ENCODE data around the gene PPP1R1C.

The PPP1R1C gene

GRCh38 chr2:182064019-182064778 lies 78.5 kb downstream of the PPP1R1C start:
- DNase-seq, result peak; percentile 56

DNA sequence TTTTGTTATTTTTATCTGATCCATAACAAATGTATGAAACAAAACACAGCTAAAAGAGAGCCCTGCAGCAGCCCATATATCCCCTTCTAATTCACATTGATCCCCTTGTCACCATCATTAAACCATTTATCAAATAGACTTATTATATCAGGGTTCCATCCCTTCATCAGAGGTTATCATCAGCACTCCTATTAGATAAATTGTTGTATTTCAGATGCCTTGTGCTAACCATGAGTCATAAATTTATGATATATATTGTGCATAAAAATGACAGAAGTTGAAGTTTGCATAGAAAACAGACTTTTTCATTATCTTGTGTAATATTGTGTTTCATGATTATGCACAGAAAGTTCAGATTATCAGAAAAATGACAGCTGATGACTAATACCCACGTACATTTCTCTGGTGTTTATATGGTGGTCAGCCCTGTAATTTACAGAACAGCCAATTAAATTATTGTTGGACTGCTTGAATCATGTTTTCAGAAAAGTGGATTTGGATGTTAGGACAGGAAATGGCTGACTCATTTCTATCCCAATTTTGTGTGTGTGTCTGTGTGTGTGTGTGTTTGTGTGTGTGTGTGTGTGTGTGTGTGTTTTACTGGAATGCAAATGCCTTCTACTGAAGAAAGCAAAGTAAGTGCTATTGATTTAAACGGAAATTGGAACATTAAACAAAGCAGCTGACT lies 80.9 kb downstream of the PPP1R1C start:
- no peak for DNase-seq

- no peak for DNase-seq
These were observed 81.7 kb downstream of the PPP1R1C start for GRCh38 chr2:182067393-182067792.

GRCh38 chr2:182068811-182069210 lies 83.2 kb downstream of the PPP1R1C start:
- no peak for DNase-seq

DNA sequence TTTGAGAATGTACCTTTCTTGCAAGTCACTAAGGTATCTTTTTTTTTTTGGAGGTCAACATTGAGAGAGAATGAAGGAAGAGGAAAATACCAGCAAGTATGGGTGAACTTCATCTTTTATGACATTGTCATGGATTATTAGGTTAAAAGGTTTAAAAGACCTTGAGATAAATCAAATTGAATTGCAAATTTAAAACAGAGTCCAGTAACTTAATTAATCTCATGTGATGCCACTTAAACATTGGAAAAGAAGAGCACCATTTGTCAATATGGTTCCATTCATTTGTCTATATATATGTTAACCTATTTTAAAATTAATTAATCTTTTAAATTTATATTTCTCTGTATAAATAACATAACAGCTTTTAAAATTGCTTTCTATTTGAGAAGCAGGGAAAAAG lies 83.8 kb downstream of the PPP1R1C start:
- no peak for DNase-seq

- DNase-seq, result no peak
These were observed 84.3 kb downstream of the PPP1R1C start for GRCh38 chr2:182069908-182070307.

DNA sequence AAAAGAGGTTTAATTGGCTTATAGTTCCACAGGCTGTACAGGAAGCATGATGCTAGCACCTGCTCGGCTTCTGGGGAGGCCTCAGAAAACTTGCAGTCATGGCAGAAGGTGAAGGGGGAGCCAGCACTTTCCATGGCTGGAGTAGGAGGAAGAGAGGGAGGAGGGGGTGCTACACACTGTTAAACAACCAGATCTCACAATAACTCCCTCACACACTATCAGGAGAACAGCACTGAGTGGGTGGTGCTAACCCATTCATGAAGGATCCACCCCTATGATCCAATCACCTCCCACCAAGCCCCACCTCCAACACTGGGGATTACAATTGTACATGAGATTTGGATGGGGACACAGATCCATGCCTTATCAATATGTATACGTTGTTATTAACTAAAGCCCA lies 85.1 kb downstream of the PPP1R1C start:
- no peak for DNase-seq

GRCh38 chr2:182072861-182073260 lies 87.2 kb downstream of the PPP1R1C start:
- no peak for DNase-seq

DNA sequence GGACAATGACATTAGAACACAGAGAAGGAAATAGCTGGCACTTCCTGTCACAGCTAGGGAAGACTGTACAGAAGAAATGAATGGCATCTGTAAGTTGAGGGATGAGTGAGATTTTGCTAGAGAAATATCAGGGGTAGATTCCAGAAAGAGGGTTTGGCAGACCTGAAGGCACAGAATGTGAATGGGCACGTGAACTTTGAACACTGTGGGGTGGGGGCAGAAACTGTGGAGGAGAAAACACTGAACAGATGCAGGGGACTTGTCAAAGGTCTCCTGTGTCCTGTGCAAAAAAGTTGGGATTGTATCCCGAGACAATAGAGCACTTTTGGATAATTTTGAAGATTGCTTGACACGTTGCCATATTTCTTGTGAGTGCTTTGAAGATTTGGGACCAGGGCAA lies 88.0 kb downstream of the PPP1R1C start:
- DNase-seq, result no peak

GRCh38 chr2:182077023-182077422 lies 91.4 kb downstream of the PPP1R1C start:
- DNase-seq, result no peak

GRCh38 chr2:182077448-182078142 lies 91.9 kb downstream of the PPP1R1C start:
- DNase-seq, result no peak

- DNase-seq, result no peak
These were observed 93.4 kb downstream of the PPP1R1C start for GRCh38 chr2:182078988-182079602.

GRCh38 chr2:182080493-182080892 lies 94.8 kb downstream of the PPP1R1C start:
- no peak for DNase-seq

DNA sequence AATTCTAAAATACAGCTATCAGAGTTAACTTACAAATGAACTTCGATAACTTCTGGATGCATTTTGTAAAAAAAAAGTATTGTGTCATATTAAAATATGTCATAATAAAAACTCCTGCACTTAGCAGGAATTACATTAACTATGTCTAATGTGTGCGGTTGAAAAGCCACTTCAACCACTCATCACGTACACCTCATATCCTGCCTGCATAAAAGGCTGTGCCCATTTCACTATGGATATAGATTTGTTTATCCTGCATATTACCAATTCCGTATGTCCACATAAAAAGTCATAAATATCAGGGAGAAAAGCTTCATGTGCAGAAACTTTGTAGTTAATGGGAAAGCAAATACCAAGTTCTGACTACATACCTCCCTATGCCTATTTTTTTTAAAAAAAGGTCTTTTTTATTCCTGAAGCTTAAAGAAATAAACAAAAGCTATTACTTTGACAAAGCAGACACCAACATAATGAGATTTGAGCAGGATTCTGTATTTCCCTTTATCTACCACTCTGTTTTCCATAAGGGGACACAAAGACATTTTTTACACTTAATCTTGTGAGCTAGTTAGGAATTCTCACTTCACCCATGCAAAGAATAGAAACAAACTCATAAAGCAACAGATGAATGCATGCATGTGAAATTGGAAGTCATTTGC lies 96.1 kb downstream of the PPP1R1C start:
- no peak for DNase-seq

- DNase-seq, result no peak
These were observed 103.1 kb downstream of the PPP1R1C start for GRCh38 chr2:182088681-182089320.

DNA sequence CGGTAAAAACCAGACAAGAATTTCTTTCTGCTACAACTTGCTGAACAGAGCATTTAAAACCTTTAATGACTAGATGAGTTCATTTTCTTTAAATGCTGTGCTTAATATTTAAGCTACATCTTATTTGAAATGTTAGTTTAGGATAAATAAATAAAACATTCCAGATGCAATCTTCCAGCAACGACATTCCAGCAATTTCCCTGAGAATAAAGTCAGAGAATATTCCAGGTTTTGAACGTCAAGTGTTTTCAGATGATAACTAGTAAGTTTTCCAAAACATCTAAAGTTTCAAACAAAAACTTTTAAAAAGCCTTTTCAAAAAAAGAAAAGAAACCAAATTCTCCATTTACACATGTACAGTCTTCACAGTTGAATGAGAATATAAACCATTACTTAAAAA lies 104.8 kb downstream of the PPP1R1C start:
- DNase-seq, result no peak

- DNase-seq, result no peak
These were observed 112.0 kb downstream of the PPP1R1C start for GRCh38 chr2:182097571-182098164.

GRCh38 chr2:182098648-182099047 lies 113.0 kb downstream of the PPP1R1C start:
- no peak for DNase-seq

GRCh38 chr2:182101263-182101662 lies 115.6 kb downstream of the PPP1R1C start:
- no peak for DNase-seq

- DNase-seq, result no peak
These were observed 117.9 kb downstream of the PPP1R1C start for GRCh38 chr2:182103526-182103925.

GRCh38 chr2:182110347-182110746 lies 124.7 kb downstream of the PPP1R1C start:
- no peak for DNase-seq

DNA sequence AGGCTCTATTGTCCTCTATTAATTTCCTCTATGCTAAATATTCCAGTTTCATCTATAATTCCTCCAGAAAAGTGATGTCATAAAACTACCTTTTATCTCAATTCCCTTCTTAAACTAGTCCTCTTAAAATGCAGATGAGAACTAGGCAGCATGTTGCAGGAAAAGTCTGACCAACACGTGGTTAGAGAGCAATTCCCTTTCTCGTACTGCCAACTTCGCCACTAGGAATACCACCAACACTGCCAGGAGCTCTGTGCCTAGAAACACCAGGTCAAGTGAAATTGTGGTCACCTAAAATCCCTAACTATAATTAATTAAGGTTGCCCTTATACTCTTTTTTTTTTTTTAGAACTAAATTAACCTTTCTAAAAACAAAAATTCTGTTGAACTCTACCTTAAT lies 127.7 kb downstream of the PPP1R1C start:
- no peak for DNase-seq

Measured in right forelimb (tissue), 1 donor.